Muscle layer of duodenum (tissue), 2 donors: ENCODE measurements around the gene FAM53B.

Source experiments
- H3K27ac ChIP-seq: one replicate; pipeline ENCODE4 v1.7.0; 2013; ENCODE audit warnings: mild to moderate bottlenecking, low read length
- H3K27me3 ChIP-seq: one replicate; pipeline ENCODE4 v1.7.0; 2013; ENCODE audit warnings: low read depth, mild to moderate bottlenecking, control low read depth, low read length
- H3K36me3 ChIP-seq, 2 donors: one replicate each; pipeline ENCODE4 v1.7.0; 2013; ENCODE audit warnings: low read length in 2 of 2, control low read depth in 1 of 2, mild to moderate bottlenecking in 1 of 2; ENCODE audit not compliant: insufficient read depth in 2 of 2, control insufficient read depth in 1 of 2
- H3K4me1 ChIP-seq, 2 donors: one replicate each; pipeline ENCODE4 v1.7.0; 2013; ENCODE audit warnings: low read length in 2 of 2, mild to moderate bottlenecking in 2 of 2, control low read depth in 1 of 2, moderate library complexity in 1 of 2; ENCODE audit not compliant: insufficient read depth in 2 of 2, control insufficient read depth in 1 of 2
- H3K4me3 ChIP-seq, 2 donors: one replicate each; pipeline ENCODE4 v1.7.0; 2013; ENCODE audit warnings: low read length in 2 of 2, low read depth in 1 of 2, mild to moderate bottlenecking in 1 of 2
- H3K9me3 ChIP-seq, 2 donors: one replicate each; pipeline ENCODE4 v1.7.0; 2013; ENCODE audit warnings: low read length in 2 of 2, control low read depth in 1 of 2, mild to moderate bottlenecking in 1 of 2; ENCODE audit not compliant: control insufficient read depth in 1 of 2
- donor health status: healthy.

FAM53B gene

GRCh38 chr10:124705817-124706461 lies 38.2 kb downstream of the FAM53B start:
- Histone ChIP-seq H3K36me3 (peaks cover 5 to 9% of the 10 kb centered on the region in 2 donors), H3K27ac (no peak overlapping the region), H3K4me3 (no peak overlapping the region), H3K9me3 (no peaks in the 10 kb centered on the region), H3K4me1 (peaks cover 54 to 86% of the 10 kb centered on the region in 2 donors), H3K27me3 (no peaks in the 10 kb centered on the region)

GRCh38 chr10:124705381-124705740 lies 38.8 kb downstream of the FAM53B start:
- H3K4me1 ChIP-seq, result peaks cover 58 to 88% of the 10 kb centered on the region in 2 donors
- peaks cover 5 to 9% of the 10 kb centered on the region in 2 donors for H3K36me3 ChIP-seq
- H3K4me3 ChIP-seq, result no peak overlapping the region
- no peaks in the 10 kb centered on the region for H3K27me3 ChIP-seq
- no peaks in the 10 kb centered on the region for H3K9me3 ChIP-seq
- H3K27ac ChIP-seq, result no peak overlapping the region

GRCh38 chr10:124704428-124705380 lies 39.5 kb downstream of the FAM53B start:
- Histone ChIP-seq H3K4me1 (peaks cover 58 to 88% of the 10 kb centered on the region in 2 donors), H3K36me3 (peaks cover 5 to 9% of the 10 kb centered on the region in 2 donors), H3K4me3 (no peak overlapping the region), H3K9me3 (no peaks in the 10 kb centered on the region), H3K27me3 (no peaks in the 10 kb centered on the region), H3K27ac (no peak overlapping the region)

- Histone ChIP-seq H3K9me3 (no peaks in the 10 kb centered on the region), H3K27ac (peak overlapping the region; percentile 52), H3K27me3 (no peaks in the 10 kb centered on the region), H3K36me3 (peaks cover 5 to 9% of the 10 kb centered on the region in 2 donors), H3K4me1 (peaks cover 51 to 83% of the 10 kb centered on the region in 2 donors), H3K4me3 (no peak overlapping the region)
Measured at GRCh38 chr10:124703778-124704427, 40.3 kb downstream of the FAM53B start.

- no peaks in the 10 kb centered on the region for H3K9me3 ChIP-seq
- H3K36me3 ChIP-seq, result peaks cover 5 to 9% of the 10 kb centered on the region in 2 donors
- H3K4me3 ChIP-seq, result no peak overlapping the region
- H3K27ac ChIP-seq, result peak overlapping the region; percentile 52
- no peaks in the 10 kb centered on the region for H3K27me3 ChIP-seq
- peaks cover 46 to 83% of the 10 kb centered on the region in 2 donors for H3K4me1 ChIP-seq
Measured at GRCh38 chr10:124703372-124703771, 40.8 kb downstream of the FAM53B start.

GRCh38 chr10:124701881-124702656 lies 42.1 kb downstream of the FAM53B start:
- no peak overlapping the region for H3K4me3 ChIP-seq
- H3K27me3 ChIP-seq, result no peaks in the 10 kb centered on the region
- no peaks in the 10 kb centered on the region for H3K9me3 ChIP-seq
- peaks cover 34 to 78% of the 10 kb centered on the region in 2 donors for H3K4me1 ChIP-seq
- H3K27ac ChIP-seq, result peak overlapping the region; percentile 56
- peaks cover 5 to 9% of the 10 kb centered on the region in 2 donors for H3K36me3 ChIP-seq

- H3K27ac ChIP-seq, result peak overlapping the region; percentile 56
- H3K4me3 ChIP-seq, result peak overlapping the region in 1 of 2 donors; percentile 15
- no peaks in the 10 kb centered on the region for H3K27me3 ChIP-seq
- peaks cover 30 to 72% of the 10 kb centered on the region in 2 donors for H3K4me1 ChIP-seq
- H3K36me3 ChIP-seq, result peaks cover 5 to 9% of the 10 kb centered on the region in 2 donors
- no peaks in the 10 kb centered on the region for H3K9me3 ChIP-seq
Measured at GRCh38 chr10:124701435-124701834, 42.7 kb downstream of the FAM53B start.

GRCh38 chr10:124701038-124701365 lies 43.2 kb downstream of the FAM53B start:
- H3K9me3 ChIP-seq, result no peaks in the 10 kb centered on the region
- H3K27ac ChIP-seq, result peak overlapping the region; percentile 56
- peaks cover 5 to 9% of the 10 kb centered on the region in 2 donors for H3K36me3 ChIP-seq
- H3K27me3 ChIP-seq, result no peaks in the 10 kb centered on the region
- peaks cover 34 to 68% of the 10 kb centered on the region in 2 donors for H3K4me1 ChIP-seq
- H3K4me3 ChIP-seq, result no peak overlapping the region

- Histone ChIP-seq H3K4me3 (no peak overlapping the region), H3K4me1 (peaks cover 35 to 65% of the 10 kb centered on the region in 2 donors), H3K36me3 (peaks cover 5 to 9% of the 10 kb centered on the region in 2 donors), H3K27ac (peak overlapping the region; percentile 20), H3K9me3 (no peaks in the 10 kb centered on the region), H3K27me3 (no peaks in the 10 kb centered on the region)
Measured at GRCh38 chr10:124700293-124701037, 43.7 kb downstream of the FAM53B start.
